Measurements from ENCODE around the gene RASGEF1B. TPM values are rescaled to one million over a fixed set of nuclear protein-coding genes. Genes with fewer than 3 reads are reported as not detected.

Gene RASGEF1B
- total RNA-seq, 4 donors from 2014 or later: 14.1 to 31.0 (median 26.2) TPM

DNA sequence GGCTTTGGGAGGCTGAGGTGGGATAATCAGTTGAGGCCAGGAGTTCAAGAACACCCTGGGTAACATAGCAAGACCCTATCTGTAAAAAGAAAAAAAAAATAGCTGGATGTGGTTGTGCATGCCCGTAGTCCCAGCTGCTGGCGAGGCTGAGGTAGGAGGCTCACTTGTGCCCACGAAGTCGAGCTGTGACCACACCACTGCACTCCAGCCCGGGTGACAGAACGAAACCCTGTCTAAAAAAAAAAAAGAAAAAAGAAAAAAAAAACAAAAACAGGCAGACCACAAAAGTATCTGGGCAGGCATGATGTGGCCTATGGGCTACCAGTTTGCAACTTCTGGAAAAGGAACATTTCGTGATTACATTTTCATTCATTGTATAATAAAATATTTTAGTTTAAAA, 38.1 kb upstream of the RASGEF1B start:
- TF ChIP-seq POLR2AphosphoS5 (IDR thresholded peaks at IDR 0.05) (no peak), EP300 (IDR thresholded peaks at IDR 0.05; ENCODE audit: low read depth) (no peak), POLR2A (IDR thresholded peaks at IDR 0.05) (no peak)
- TF ChIP-seq, protein P1, sequence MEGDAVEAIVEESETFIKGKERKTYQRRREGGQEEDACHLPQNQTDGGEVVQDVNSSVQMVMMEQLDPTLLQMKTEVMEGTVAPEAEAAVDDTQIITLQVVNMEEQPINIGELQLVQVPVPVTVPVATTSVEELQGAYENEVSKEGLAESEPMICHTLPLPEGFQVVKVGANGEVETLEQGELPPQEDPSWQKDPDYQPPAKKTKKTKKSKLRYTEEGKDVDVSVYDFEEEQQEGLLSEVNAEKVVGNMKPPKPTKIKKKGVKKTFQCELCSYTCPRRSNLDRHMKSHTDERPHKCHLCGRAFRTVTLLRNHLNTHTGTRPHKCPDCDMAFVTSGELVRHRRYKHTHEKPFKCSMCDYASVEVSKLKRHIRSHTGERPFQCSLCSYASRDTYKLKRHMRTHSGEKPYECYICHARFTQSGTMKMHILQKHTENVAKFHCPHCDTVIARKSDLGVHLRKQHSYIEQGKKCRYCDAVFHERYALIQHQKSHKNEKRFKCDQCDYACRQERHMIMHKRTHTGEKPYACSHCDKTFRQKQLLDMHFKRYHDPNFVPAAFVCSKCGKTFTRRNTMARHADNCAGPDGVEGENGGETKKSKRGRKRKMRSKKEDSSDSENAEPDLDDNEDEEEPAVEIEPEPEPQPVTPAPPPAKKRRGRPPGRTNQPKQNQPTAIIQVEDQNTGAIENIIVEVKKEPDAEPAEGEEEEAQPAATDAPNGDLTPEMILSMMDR (IDR thresholded peaks at IDR 0.05): no peak
- in situ Hi-C loops (cut with MboI; ENCODE audit: low pct_ligation_motif_present in 1 of 4, low pct_unique_long_range_greater_than_20kb in 1 of 4, low sequenced_read_pairs in 3 of 4) (no loop called here), intact Hi-C loops (cut with DNase I; ENCODE audit: low total_unique reads) (no loop called here)
- Histone ChIP-seq H3K27me3 (no peaks in the 10 kb centered on the region), H3K4me1 (peaks cover 0 to 18% (median 2%) of the 10 kb centered on the region in 4 donors), H3K9me3 (no peaks in the 10 kb centered on the region), H3K36me3 (no peaks in the 10 kb centered on the region), H3K4me3 (no peak overlapping the region), H3K27ac (no peak overlapping the region)
- 83 to 100% methylated on average over 1 to 7 of the region's 7 CpGs for whole genome bisulfite sequencing, 2 donors (ENCODE audit: low coverage in 1 of 2)
- DNase-seq: no peak

DNA sequence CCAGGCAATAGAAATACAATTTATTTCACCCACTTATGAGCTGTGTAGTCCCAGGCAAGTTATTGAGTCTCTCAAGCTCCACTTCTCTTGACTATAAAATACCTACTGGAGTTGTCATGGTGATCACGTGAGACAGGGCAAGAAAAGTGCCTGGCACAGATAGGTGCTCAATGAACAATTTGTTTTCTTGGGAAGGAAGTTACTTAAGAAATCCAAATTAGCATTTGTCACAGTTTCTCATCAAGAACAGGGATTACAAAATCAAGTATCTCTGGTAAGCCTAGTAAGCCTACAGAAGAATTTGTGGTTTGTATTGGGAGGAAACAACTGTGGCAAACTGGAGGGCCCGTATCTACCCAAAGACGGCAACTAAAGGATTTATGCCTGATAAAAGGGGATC, 37.5 kb upstream of the RASGEF1B start:
- in situ Hi-C loops (cut with MboI; ENCODE audit: low pct_ligation_motif_present in 1 of 4, low pct_unique_long_range_greater_than_20kb in 1 of 4, low sequenced_read_pairs in 3 of 4): no loop called here
- H3K4me1 ChIP-seq: peaks cover 0 to 18% (median 2%) of the 10 kb centered on the region in 4 donors
- H3K27me3 ChIP-seq: no peaks in the 10 kb centered on the region
- no peak overlapping the region for H3K4me3 ChIP-seq
- TF ChIP-seq, protein P1 (IDR thresholded peaks at IDR 0.05): no peak
- TF ChIP-seq POLR2AphosphoS5 (IDR thresholded peaks at IDR 0.05) (no peak), POLR2A (IDR thresholded peaks at IDR 0.05) (no peak), EP300 (IDR thresholded peaks at IDR 0.05; ENCODE audit: low read depth) (no peak)
- DNase-seq: no peak
- H3K9me3 ChIP-seq: no peaks in the 10 kb centered on the region
- H3K36me3 ChIP-seq: no peaks in the 10 kb centered on the region
- intact Hi-C loops (cut with DNase I; ENCODE audit: low total_unique reads): no loop called here
- H3K27ac ChIP-seq: no peak overlapping the region
- WGBS, 2 donors (ENCODE audit: low coverage in 1 of 2): 72 to 77% methylated on average over 2 to 3 of the region's 3 CpGs

DNA sequence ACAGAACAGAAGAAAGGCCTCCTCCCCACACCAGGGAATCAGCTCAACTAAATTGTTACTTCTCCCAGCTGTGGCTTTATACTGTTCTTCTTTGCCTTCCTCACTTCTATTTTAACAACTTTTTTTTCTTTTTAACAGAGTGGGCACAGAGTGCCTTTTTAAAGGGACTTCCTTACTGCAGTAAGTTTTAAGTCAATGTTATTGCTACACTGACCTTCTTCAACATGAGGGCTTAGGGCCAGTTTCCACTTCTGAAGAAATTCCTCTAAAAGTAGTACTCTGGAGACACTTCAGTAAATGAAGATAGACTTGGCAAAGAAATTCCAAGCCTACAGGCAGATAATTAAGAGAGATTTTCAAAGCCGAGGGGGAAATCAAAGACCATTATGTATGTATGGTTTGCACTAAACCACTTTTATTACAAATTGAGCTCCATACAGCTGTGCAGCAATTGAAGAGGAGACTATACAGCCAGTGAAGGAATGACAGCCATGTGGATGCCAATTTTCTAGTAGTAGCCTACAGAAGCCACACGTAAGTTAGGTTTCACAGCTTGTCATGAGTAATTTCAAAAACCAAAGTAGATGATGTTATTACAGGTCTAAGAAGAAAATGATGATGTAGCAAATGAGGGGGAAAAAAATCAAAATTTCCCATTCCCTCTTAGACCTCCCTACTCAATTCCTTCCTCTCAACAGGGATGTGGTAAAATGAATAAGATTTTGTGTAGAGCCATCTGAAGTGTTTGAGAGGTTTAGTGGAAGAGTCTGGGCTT, 36.9 kb upstream of the RASGEF1B start:
- H3K4me1 ChIP-seq: peaks cover 0 to 18% (median 2%) of the 10 kb centered on the region in 4 donors
- WGBS, 2 donors (ENCODE audit: low coverage in 1 of 2): 70 to 71% methylated on average over 2 of the region's 2 CpGs
- H3K27ac ChIP-seq: no peak overlapping the region
- intact Hi-C loops (cut with DNase I; ENCODE audit: low total_unique reads): no loop called here
- no peaks in the 10 kb centered on the region for H3K36me3 ChIP-seq
- H3K9me3 ChIP-seq: no peaks in the 10 kb centered on the region
- TF ChIP-seq EP300 (IDR thresholded peaks at IDR 0.05; ENCODE audit: low read depth) (no peak), POLR2A (IDR thresholded peaks at IDR 0.05) (no peak), POLR2AphosphoS5 (IDR thresholded peaks at IDR 0.05) (no peak)
- TF ChIP-seq, protein P1 (IDR thresholded peaks at IDR 0.05): no peak
- DNase-seq: no peak
- no peaks in the 10 kb centered on the region for H3K27me3 ChIP-seq
- no peak overlapping the region for H3K4me3 ChIP-seq
- in situ Hi-C loops (cut with MboI; ENCODE audit: low pct_ligation_motif_present in 1 of 4, low pct_unique_long_range_greater_than_20kb in 1 of 4, low sequenced_read_pairs in 3 of 4): no loop called here

DNA sequence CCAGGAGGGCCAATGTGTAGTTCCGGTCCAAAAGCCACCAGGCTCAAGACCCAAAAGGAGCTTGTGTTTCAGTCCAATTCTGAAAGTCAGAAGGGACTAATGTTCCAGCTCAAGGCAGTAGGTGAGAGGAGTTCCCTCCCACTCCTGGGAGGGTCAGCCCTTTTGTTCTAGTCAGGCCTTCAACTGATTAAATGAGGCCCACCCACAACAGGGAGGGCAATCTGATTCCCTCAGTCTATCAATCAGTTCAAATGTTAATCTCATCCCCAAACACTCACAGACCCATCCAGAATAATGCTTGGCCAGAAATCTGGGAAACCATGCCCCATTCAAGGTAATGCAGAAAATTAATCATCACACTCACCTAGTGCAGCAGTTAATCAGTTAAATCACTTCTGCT, 35.8 kb upstream of the RASGEF1B start:
- no peaks in the 10 kb centered on the region for H3K36me3 ChIP-seq
- in situ Hi-C loops (cut with MboI; ENCODE audit: low pct_ligation_motif_present in 1 of 4, low pct_unique_long_range_greater_than_20kb in 1 of 4, low sequenced_read_pairs in 3 of 4): no loop called here
- WGBS, 2 donors (ENCODE audit: low coverage in 1 of 2): 100% methylated on average over 1 of the region's 1 CpG; no CpG with 5 or more reads in 1 of the 2 donors

More for the DNA sequence above, 35.8 kb upstream of the RASGEF1B start:
- TF ChIP-seq POLR2A (IDR thresholded peaks at IDR 0.05): no peak
- no peak for TF ChIP-seq POLR2AphosphoS5 (IDR thresholded peaks at IDR 0.05)
- TF ChIP-seq EP300 (IDR thresholded peaks at IDR 0.05; ENCODE audit: low read depth): no peak
- TF ChIP-seq, protein P1 (IDR thresholded peaks at IDR 0.05): no peak
- intact Hi-C loops (cut with DNase I; ENCODE audit: low total_unique reads): no loop called here
- Histone ChIP-seq H3K4me3 (no peak overlapping the region), H3K4me1 (peaks cover 0 to 18% (median 2%) of the 10 kb centered on the region in 4 donors), H3K9me3 (no peaks in the 10 kb centered on the region), H3K27me3 (no peaks in the 10 kb centered on the region), H3K27ac (no peak overlapping the region)
- no peak for DNase-seq

Data from transverse colon (tissue), 4 donors.